K562 (cell line): ENCODE measurements around the gene EIPR1. TPM values are rescaled to one million over a fixed set of nuclear protein-coding genes. Genes with fewer than 3 reads are reported as not detected.

Experiments used
- ATAC-seq: fragments of 200-7000 bp; cut with Tn5 transposase; 3 replicates; pipeline ENCODE4 v1.9.1; 2020; ENCODE audit warnings: moderate library complexity
- BruUV-seq: library from RNA; stranded (reverse); fragments of 400-500 nt; replicated peaks from 2 replicates; lab custom pipeline; 2021; lab: Mats Ljungman, UMichigan
- CTCF ChIA-PET: fragments of 300-600 bp; formaldehyde crosslinking; extraction: SDS; loops from one replicate; lab custom pipeline; 2021; ENCODE audit warnings: low intra/inter-chr PET ratio; lab: Yijun Ruan, JAX
- POLR2A ChIA-PET: fragments of 300-600, 350-650 bp; sonication (Branson Sonifier 250); formaldehyde crosslinking; extraction: SDS; loops from one replicate; lab custom pipeline; 2021; ENCODE audit warnings: antibody characterized with exemption, inconsistent platforms; lab: Yijun Ruan, JAX
- DNase-seq, 4 experiments: peaks; one replicate each; pipeline versions ENCODE4 v3.0.0 to v3.0.0-alpha.2; 2011 to 2018; ENCODE audit warnings: low spot score in 3 of 4, mixed read lengths in 3 of 4; ENCODE audit errors: extremely low read depth in 1 of 4
- FAIRE-seq: peaks from 2 replicates; lab custom pipeline; 2011; peaks lifted over from hg19 to GRCh38; lab: Jason Lieb, UNC
- H2AFZ ChIP-seq: 2 replicates; pipeline ENCODE4 v1.6.0; 2011; ENCODE audit warnings: low read depth, low read length, control low read depth, inconsistent platforms
- H3K27ac ChIP-seq: fragments of 200-600 bp; 3 replicates; pipeline ENCODE4 v1.8.0; 2011; ENCODE audit warnings: low read depth, mild to moderate bottlenecking, control low read depth, inconsistent platforms, low read length, moderate library complexity, mixed read lengths; ENCODE audit errors: extremely low read depth
- H3K27me3 ChIP-seq, 2 experiments: fragments of 300-600 bp in 1 of 2; 2 replicates in 1 of 2; 3 replicates in 1 of 2; pipeline versions ENCODE4 v1.6.0 to v1.8.0; 2011; ENCODE audit warnings: inconsistent platforms in 2 of 2, low read length in 2 of 2, mild to moderate bottlenecking in 1 of 2, mixed read lengths in 1 of 2, moderate library complexity in 1 of 2; ENCODE audit not compliant: control insufficient read depth in 2 of 2, insufficient read depth in 2 of 2
- H3K36me3 ChIP-seq: fragments of 300-600 bp; 3 replicates; pipeline ENCODE4 v1.8.0; 2011; ENCODE audit warnings: mild to moderate bottlenecking, low read length, inconsistent platforms; ENCODE audit not compliant: control insufficient read depth, insufficient read depth
- H3K4me1 ChIP-seq, 2 experiments: fragments of 200-600 bp in 1 of 2; replicated peaks in 1 of 2; 2 replicates in 1 of 2; 3 replicates in 1 of 2; pipeline versions ENCODE4 v1.5.1 to v1.8.0; 2011; ENCODE audit warnings: inconsistent platforms in 2 of 2, low read length in 2 of 2, mild to moderate bottlenecking in 1 of 2, mixed read lengths in 1 of 2, moderate library complexity in 1 of 2; ENCODE audit not compliant: control insufficient read depth in 2 of 2, insufficient read depth in 2 of 2
- H3K4me2 ChIP-seq: 2 replicates; pipeline ENCODE4 v1.6.1; 2011; ENCODE audit warnings: low read length, control low read depth, inconsistent platforms, mixed read lengths; ENCODE audit not compliant: insufficient read depth
- H3K4me3 ChIP-seq: fragments of 200-600 bp; sonication (generic), shearing (Covaris generic); 2 replicates; pipeline ENCODE4 v1.5.1; 2016; ENCODE audit warnings: control low read depth, inconsistent platforms
- H3K79me2 ChIP-seq: fragments of 200-600 bp; 3 replicates; pipeline ENCODE4 v1.8.0; 2011; ENCODE audit warnings: low read length, inconsistent platforms; ENCODE audit not compliant: control insufficient read depth, insufficient read depth
- H3K9ac ChIP-seq, 2 experiments: 2 replicates each; pipeline versions ENCODE4 v1.6.0 to v1.6.1; 2011; ENCODE audit warnings: low read depth in 2 of 2, low read length in 2 of 2, control low read depth in 1 of 2, inconsistent platforms in 1 of 2, mild to moderate bottlenecking in 1 of 2, mixed read lengths in 1 of 2; ENCODE audit not compliant: insufficient read depth in 1 of 2
- H3K9me1 ChIP-seq: one replicate; pipeline ENCODE4 v1.6.0; 2011; ENCODE audit warnings: inconsistent platforms, mild to moderate bottlenecking, low read length, moderate library complexity; ENCODE audit not compliant: control insufficient read depth, insufficient read depth
- H3K9me3 ChIP-seq: replicated peaks from 2 replicates; pipeline ENCODE4 v1.5.1; 2011; ENCODE audit warnings: low read depth, low read length, inconsistent platforms; ENCODE audit not compliant: control insufficient read depth, insufficient read depth
- H4K20me1 ChIP-seq: replicated peaks from 2 replicates; pipeline ENCODE4 v1.6.1; 2011; ENCODE audit warnings: low read length, inconsistent platforms, mixed read lengths; ENCODE audit not compliant: control insufficient read depth, insufficient read depth
- CREB1 ChIP-seq, 2 experiments: sonication (generic) in 1 of 2; formaldehyde crosslinking in 1 of 2; IDR thresholded peaks; 2 replicates each; pipeline versions ENCODE4 v1.6.1 to v1.8.0; 2012 to 2022; ENCODE audit warnings: inconsistent platforms in 1 of 2, mild to moderate bottlenecking in 1 of 2, missing genetic modification reagents in 1 of 2, moderate library complexity in 1 of 2
- EP300 ChIP-seq: IDR thresholded peaks from 2 replicates; pipeline ENCODE4 v1.6.1; 2012; ENCODE audit warnings: low read length, improper control_type of control experiment
- ETV1 ChIP-seq: fragments of 450-650 bp; conservative IDR thresholded peaks from 2 replicates; pipeline ENCODE4 v1.6.1; 2016; ENCODE audit warnings: missing genetic modification characterization, control low read depth, low read depth, missing compliant biosample characterization
- FOXA3 ChIP-seq, 2 experiments: fragments of 450-650 bp in 1 of 2; sonication (generic) in 1 of 2; formaldehyde crosslinking; IDR thresholded peaks in 1 of 2; conservative IDR thresholded peaks in 1 of 2; 2 replicates each; pipeline versions ENCODE4 v1.4.0 to v1.8.0; 2020 to 2022; ENCODE audit warnings: mild to moderate bottlenecking in 2 of 2, missing genetic modification reagents in 1 of 2
- GABPA ChIP-seq: fragments of 200-800 bp; sonication (Bioruptor generic); conservative IDR thresholded peaks from 2 replicates; pipeline ENCODE4 v1.6.1; 2016; ENCODE audit warnings: low read depth, missing genetic modification characterization, missing compliant biosample characterization
- GTF2E2 ChIP-seq: fragments of 200-800 bp; sonication (Bioruptor generic); IDR thresholded peaks from 2 replicates; pipeline ENCODE4 v1.6.1; 2016; ENCODE audit warnings: missing genetic modification characterization, missing compliant biosample characterization
- HMBOX1 ChIP-seq: sonication (generic); IDR thresholded peaks from 2 replicates; pipeline ENCODE4 v1.6.1; 2016
- HMGN3 ChIP-seq: IDR thresholded peaks from 2 replicates; pipeline ENCODE4 v1.6.1; 2011; ENCODE audit warnings: borderline replicate concordance, low read depth, mild to moderate bottlenecking, mixed read lengths, low read length; ENCODE audit not compliant: insufficient read length; ENCODE audit errors: extremely low read depth
- ID3 ChIP-seq, 2 experiments: fragments of 250-450 bp in 1 of 2; fragments of 450-650 bp in 1 of 2; sonication (Bioruptor Pico) in 1 of 2; IDR thresholded peaks; 2 replicates each; pipeline versions ENCODE4 v1.6.1 to v1.8.0; 2016 to 2021; ENCODE audit warnings: mild to moderate bottlenecking in 2 of 2, moderate library complexity in 2 of 2, missing compliant biosample characterization in 1 of 2, missing genetic modification characterization in 1 of 2
- MCM3 ChIP-seq: fragments of 450-650 bp; IDR thresholded peaks from 2 replicates; pipeline ENCODE4 v1.6.1; 2016
- RAD21 ChIP-seq, 2 experiments: fragments of 250-450 bp in 1 of 2; fragments of 450-650 bp in 1 of 2; sonication (Bioruptor Pico) in 1 of 2; formaldehyde crosslinking in 1 of 2; IDR thresholded peaks in 1 of 2; conservative IDR thresholded peaks in 1 of 2; 2 replicates each; pipeline versions ENCODE4 v1.4.0 to v1.8.0; 2020 to 2022; ENCODE audit warnings: mild to moderate bottlenecking in 2 of 2, moderate library complexity in 1 of 2
- RBBP5 ChIP-seq: fragments of 200-600 bp; sonication (generic); IDR thresholded peaks from 2 replicates; pipeline ENCODE4 v1.6.1; 2012; ENCODE audit warnings: borderline replicate concordance, mild to moderate bottlenecking, low read length, control low read depth, inconsistent platforms; ENCODE audit not compliant: insufficient read depth, poor library complexity, severe bottlenecking
- SETDB1 ChIP-seq: IDR thresholded peaks from one replicate; pipeline ENCODE4 v1.6.1; 2012; ENCODE audit warnings: low read length, control low read depth, inconsistent platforms
- SLC30A9 ChIP-seq: fragments of 250-450 bp; sonication (Bioruptor Pico); IDR thresholded peaks from 2 replicates; pipeline ENCODE4 v1.8.0; 2022; ENCODE audit warnings: mild to moderate bottlenecking, moderate library complexity
- ZNF12 ChIP-seq: sonication (generic); formaldehyde crosslinking; IDR thresholded peaks from 2 replicates; pipeline ENCODE4 v1.4.0; 2020; ENCODE audit warnings: mild to moderate bottlenecking, missing genetic modification reagents
- ZNF445 ChIP-seq: fragments of 250-450 bp; sonication (Bioruptor Pico); IDR thresholded peaks from 2 replicates; pipeline ENCODE4 v1.4.0; 2020; ENCODE audit warnings: low read depth, mild to moderate bottlenecking, moderate library complexity
- WGBS: fragments of 100-300 bp; shearing (Covaris generic); methylation state at CpG from one replicate; pipeline ENCODE4 v1.1.6; 2016; ENCODE audit warnings: low coverage, mixed read lengths; ENCODE audit not compliant: insufficient coverage; ENCODE audit errors: missing lambda C conversion rate; 5-methylcytosine and 5-hydroxymethylcytosine counted together
- in situ Hi-C: fragments of 300-500 bp; cut with MboI; formaldehyde crosslinking; loops from 4 replicates; pipeline ENCODE4 v1.15.0; 2018; ENCODE audit warnings: inconsistent platforms, mixed read lengths
- intact Hi-C: fragments of 100-400 bp; cut with micrococcal nuclease; formaldehyde crosslinking; loops from 2 replicates; pipeline ENCODE4 v1.14.2; 2022
- polyA plus RNA-seq, 8 experiments: library from polyadenylated mRNA; depleted of rRNA in 4 of 8; stranded (reverse) in 5 of 8; unstranded in 3 of 8; fragments of >200 nt; fragmentation: Nextera tagmentation in 2 of 8; fragmentation: Illumina TruSeq in 1 of 8; extraction: Ambion mirVana in 2 of 8; extraction: Trizol in 1 of 8; gene quantifications; 2 replicates each; pipeline versions ENCODE4 v1.2.1 to v1.2.3, GENCODE V29; 2011 to 2014; ENCODE audit warnings: inconsistent platforms in 1 of 8, missing spikeins in 1 of 8
- total RNA-seq, 7 experiments: library from RNA; depleted of rRNA in 6 of 7; stranded (reverse); fragments of >200 nt in 6 of 7; fragmentation: Illumina TruSeq in 2 of 7; extraction: Trizol in 2 of 7; gene quantifications; 2 replicates each; pipeline versions ENCODE4 v1.2.1 to v1.2.3, GENCODE V29; 2011 to 2021; ENCODE audit warnings: low replicate concordance in 1 of 7

The EIPR1 gene
- total and polyA plus RNA-seq, 9 of the 15 experiments (the other 6 are each of a cell fraction or from before 2014, with no cell fraction given), result 19.9 to 54.4 (median 35.9) TPM

- H3K27me3 ChIP-seq, result no peaks in the 10 kb centered on the region
- CTCF ChIA-PET, result no interaction called here
- in situ Hi-C loops (no loop called here), intact Hi-C loops (loop anchor here (2.0 kb wide), 1 partner anchor 195 kb away; the partner anchor contains the start of gene RPS7)
- H4K20me1 ChIP-seq, result no peaks in the 10 kb centered on the region
- no peaks in the 10 kb centered on the region for H3K9me3 ChIP-seq
- H2AFZ ChIP-seq, result peak within 1 kb of the TSS; percentile 99
- H3K79me2 ChIP-seq, result peaks cover 68% of the 10 kb centered on the region
- peaks cover 42% of the 10 kb centered on the region; the same call in 2 of the 3 replicates for H3K36me3 ChIP-seq
- H3K27ac ChIP-seq, result peak within 1 kb of the TSS; percentile 89
- POLR2A ChIA-PET, result interaction anchor here (0.8 to 1.1 kb wide), 3 partner anchors 13 to 163 kb away, joined by 3 read pairs; no protein-coding TSS in a partner anchor
- peak within 1 kb of the TSS; percentile 99 for H3K4me3 ChIP-seq
- under 1% methylated on average over 42 of the region's 61 CpGs for WGBS
- peak within 1 kb of the TSS; percentile 92 to 98 for H3K9ac ChIP-seq
- FAIRE-seq (peak; percentile 80), ATAC-seq (peak; percentile 86), DNase-seq (peak; percentile 84 to 96 (median 89))
- no peaks in the 10 kb centered on the region for H3K9me1 ChIP-seq
- H3K4me1 ChIP-seq, result peaks cover 17 to 29% of the 10 kb centered on the region in 2 experiments
- BruUV-seq, result no TSS peak
- H3K4me2 ChIP-seq, result peak within 1 kb of the TSS; percentile 99
- TF ChIP-seq CREB1 (IDR thresholded peaks at IDR 0.05), result peak; percentile 57; the same call in 1 of the 2 replicates
- peak; percentile 33 for TF ChIP-seq CREB1 (CRISPR knock-in tag; IDR thresholded peaks at IDR 0.05)
- TF ChIP-seq ZNF445, result no peak
- TF ChIP-seq SLC30A9 (CRISPR knock-in tag), result no peak
- TF ChIP-seq ZNF12, result peak; percentile 45; the same call in 1 of the 2 replicates
- TF ChIP-seq HMGN3, result no peak
- TF ChIP-seq EP300, result no peak
- no peak for TF ChIP-seq MCM3
- peak; percentile 83 for TF ChIP-seq ETV1 (tag)
- peak; percentile 97 for TF ChIP-seq GABPA (tag)
- peak in 1 of 2 experiments; percentile 39; a peak in 1 of 4 replicates for TF ChIP-seq RAD21 (CRISPR knock-in tag; conservative IDR thresholded peaks at IDR 0.05 in 1 of 2, IDR thresholded peaks at IDR 0.05 in 1 of 2)
- no peak for TF ChIP-seq HMBOX1
- TF ChIP-seq GTF2E2 (tag), result peak; percentile 89
- no peak for TF ChIP-seq ID3 (CRISPR knock-in tag; IDR thresholded peaks at IDR 0.05)
- peak; percentile 69; the same call in 1 of the 2 replicates for TF ChIP-seq ID3 (tag; IDR thresholded peaks at IDR 0.05)
- TF ChIP-seq FOXA3 (CRISPR knock-in tag; conservative IDR thresholded peaks at IDR 0.05 in 1 of 2, IDR thresholded peaks at IDR 0.05 in 1 of 2), result peak in 1 of 2 experiments; percentile 60; a peak in 2 of 4 replicates
- TF ChIP-seq RBBP5, result peak; percentile 91
- no peak for TF ChIP-seq SETDB1
These were observed 2.3 kb upstream of the EIPR1 start, which contains the start of gene TRAPPC12 for GRCh38 chr2:3379647-3380534. Gene TRAPPC12 (plus strand): TSS chr2:3379694. CDS start chr2:3387624, 7,930 bp downstream.
